ENCODE results near the gene DDX3X.

GRCh38 chrX:41326431-41326830 lies 7.5 kb upstream of the DDX3X start:
- TF ChIP-seq TAF1 (IDR thresholded peaks at IDR 0.05; ENCODE audit: low read depth) = no peak
- TF ChIP-seq ZBTB7A (IDR thresholded peaks at IDR 0.05; ENCODE audit: low read depth) = no peak

All from Ishikawa (cell line).